C4-2B (cell line): ENCODE results near the gene ZRANB2.

Experiments used
- ZFX ChIP-seq: fragments of 450-650 bp; IDR thresholded peaks from 2 replicates; pipeline ENCODE4 v1.6.1; 2017
- TF ChIP-seq, protein P1 (sequence below): fragments of 450-650 bp; conservative IDR thresholded peaks from 2 replicates; pipeline ENCODE4 v1.5.1; 2017; ENCODE audit warnings: mild to moderate bottlenecking

DNA sequence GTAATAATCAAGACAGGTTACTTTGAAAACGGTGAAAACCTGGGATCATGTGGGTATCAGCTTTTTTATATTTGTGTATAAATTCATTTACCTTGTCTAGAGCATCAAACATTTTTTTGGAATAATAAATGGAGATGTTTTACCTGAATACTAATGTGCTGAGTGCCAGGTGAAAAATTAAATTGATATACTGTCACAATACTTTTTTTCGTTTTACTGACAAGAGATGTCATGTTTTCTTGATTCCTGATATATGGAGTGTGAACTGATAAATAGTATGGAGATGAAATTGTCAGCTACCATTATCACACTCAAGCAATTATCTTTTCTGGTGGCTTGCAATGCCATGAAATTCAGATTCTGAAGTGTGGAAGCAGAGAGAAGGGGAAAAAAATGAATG is 47.2 kb upstream of the ZRANB2 start:
- TF ChIP-seq, protein P1, sequence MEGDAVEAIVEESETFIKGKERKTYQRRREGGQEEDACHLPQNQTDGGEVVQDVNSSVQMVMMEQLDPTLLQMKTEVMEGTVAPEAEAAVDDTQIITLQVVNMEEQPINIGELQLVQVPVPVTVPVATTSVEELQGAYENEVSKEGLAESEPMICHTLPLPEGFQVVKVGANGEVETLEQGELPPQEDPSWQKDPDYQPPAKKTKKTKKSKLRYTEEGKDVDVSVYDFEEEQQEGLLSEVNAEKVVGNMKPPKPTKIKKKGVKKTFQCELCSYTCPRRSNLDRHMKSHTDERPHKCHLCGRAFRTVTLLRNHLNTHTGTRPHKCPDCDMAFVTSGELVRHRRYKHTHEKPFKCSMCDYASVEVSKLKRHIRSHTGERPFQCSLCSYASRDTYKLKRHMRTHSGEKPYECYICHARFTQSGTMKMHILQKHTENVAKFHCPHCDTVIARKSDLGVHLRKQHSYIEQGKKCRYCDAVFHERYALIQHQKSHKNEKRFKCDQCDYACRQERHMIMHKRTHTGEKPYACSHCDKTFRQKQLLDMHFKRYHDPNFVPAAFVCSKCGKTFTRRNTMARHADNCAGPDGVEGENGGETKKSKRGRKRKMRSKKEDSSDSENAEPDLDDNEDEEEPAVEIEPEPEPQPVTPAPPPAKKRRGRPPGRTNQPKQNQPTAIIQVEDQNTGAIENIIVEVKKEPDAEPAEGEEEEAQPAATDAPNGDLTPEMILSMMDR, result no peak
- no peak for TF ChIP-seq ZFX
